NT2/D1 (cell line): ENCODE results near the gene NPAT.

Experiments
- SUZ12 ChIP-seq: IDR thresholded peaks from 2 replicates; pipeline ENCODE4 v1.6.1; 2011; ENCODE audit not compliant: insufficient read length, insufficient read depth; ENCODE audit errors: extremely low read depth
- YY1 ChIP-seq: IDR thresholded peaks from 2 replicates; pipeline ENCODE4 v1.6.1; 2011; ENCODE audit not compliant: insufficient read length, insufficient read depth
- ZNF274 ChIP-seq: IDR thresholded peaks from 2 replicates; pipeline ENCODE4 v1.6.1; 2011; ENCODE audit warnings: mild to moderate bottlenecking, low read depth, low read length

GRCh38 chr11:108239076-108239475, 16.6 kb upstream of the NPAT start:
- TF ChIP-seq YY1 (no peak), ZNF274 (no peak), SUZ12 (no peak)
